Posterior vena cava (tissue), 2 donors: Measurements from ENCODE around the gene TRAPPC4. TPM values are rescaled to one million over a fixed set of nuclear protein-coding genes. Genes with fewer than 3 reads are reported as not detected.
A peak's percentile ranks its signal among the peaks of the same experiment; 100 is the strongest.
"Not testable (repeated sequence)": the region's sequence is repeated elsewhere in the genome, so short reads cannot be mapped to it uniquely, and the experiment has no call there.

ENCODE experiments used
- DNase-seq: peaks from one replicate; pipeline ENCODE4 v3.0.0-alpha.2; 2020; ENCODE audit warnings: low spot score
- intact Hi-C, 2 donors: fragments of 100-400 bp; cut with DNase I; formaldehyde crosslinking; loops; one replicate each; pipeline versions ENCODE4 v1.14.1 to v1.14.2; 2022 to 2023
- long read RNA-seq, 2 donors: library from polyadenylated mRNA; unstranded; transcript quantifications; one replicate each; pipeline ENCODE4 v2.0.0, GENCODE V29; 2020 to 2021
- total RNA-seq, 2 donors: library from RNA; stranded (reverse); fragmentation: NEBNext Ultra II Directional; extraction: Animal tissue kit (Norgen Biotek cat#: 25700); gene quantifications; one replicate each; pipeline ENCODE4 v1.2.1, GENCODE V29; 2021
- donor health status: DM: yes; HTN: yes; CAD: no.
- donor health status: DM: yes; HTN: yes; CAD: no.

Gene TRAPPC4, protein sequence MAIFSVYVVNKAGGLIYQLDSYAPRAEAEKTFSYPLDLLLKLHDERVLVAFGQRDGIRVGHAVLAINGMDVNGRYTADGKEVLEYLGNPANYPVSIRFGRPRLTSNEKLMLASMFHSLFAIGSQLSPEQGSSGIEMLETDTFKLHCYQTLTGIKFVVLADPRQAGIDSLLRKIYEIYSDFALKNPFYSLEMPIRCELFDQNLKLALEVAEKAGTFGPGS
- 10 to 100 TPM; 45.4 to 49.9 TPM for total RNA-seq
- long read RNA-seq, donor 1, transcript TRAPPC4-214 (5 exons, 1,759 nt): major isoform, 14 of 14 reads
- long read RNA-seq, donor 1, partial matches to known transcripts: 0 of 14 reads
- long read RNA-seq, donor 1, other reads (novel, unspliced or antisense): 0 of 14 reads
- long read RNA-seq, donor 2, transcript TRAPPC4-214 (5 exons, 1,759 nt): major isoform, 52 of 58 reads
- long read RNA-seq, donor 2, partial matches to known transcripts: 0 of 58 reads
- long read RNA-seq, donor 2, other reads (novel, unspliced or antisense): 2 of 58 reads

DNA sequence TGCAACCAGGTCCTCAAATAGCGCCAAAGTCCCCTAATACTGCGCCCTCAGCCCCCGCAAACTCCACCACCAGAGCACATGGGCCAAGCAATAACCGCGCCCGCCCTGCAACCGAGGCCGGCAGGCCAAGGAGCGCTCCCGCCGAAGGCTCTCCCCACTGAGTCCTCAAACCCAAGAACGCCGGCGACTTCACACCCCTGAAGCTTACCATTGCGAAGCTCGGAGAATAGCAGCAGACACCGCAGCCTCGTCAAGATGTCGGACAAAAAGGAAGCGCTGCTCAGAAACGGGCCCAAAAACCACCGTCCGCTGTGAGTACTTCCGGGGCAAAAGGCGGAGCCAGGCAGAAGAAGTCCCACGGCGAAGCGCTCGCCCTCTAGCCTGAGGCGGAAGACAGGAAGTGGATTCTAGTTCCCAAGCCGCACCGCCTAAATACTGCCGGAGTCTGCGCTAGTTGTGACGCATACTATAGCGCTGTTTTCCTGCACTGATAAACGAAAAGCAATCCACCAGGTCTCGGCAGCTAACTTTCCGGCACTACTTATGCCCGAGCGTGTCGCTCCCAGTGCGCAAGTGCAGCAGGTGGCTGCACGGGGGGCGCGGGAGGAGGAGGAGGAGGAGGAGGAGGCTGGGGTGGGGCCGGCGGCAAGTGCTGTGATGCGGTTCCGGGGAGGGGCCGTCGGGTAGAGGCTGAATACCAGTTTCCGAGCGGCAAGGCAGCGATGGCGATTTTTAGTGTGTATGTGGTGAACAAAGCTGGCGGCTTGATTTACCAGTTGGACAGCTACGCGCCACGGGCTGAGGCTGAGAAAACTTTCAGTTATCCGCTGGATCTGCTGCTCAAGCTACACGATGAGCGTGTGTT, at the start of gene TRAPPC4, which contains the start of gene RPS25:
TSS of gene TRAPPC4 (plus strand) at position 693 of the 865 bp plus-strand sequence. CDS start at position 723, 30 bp downstream.
TSS of gene RPS25 (minus strand) at position 270 of the 865 bp plus-strand sequence. CDS start at position 211, 59 bp downstream.
- intact Hi-C loops: loop anchor here in 1 of 2 donors (1.0 kb wide), 1 partner anchor 20 kb away; the partner anchor contains the start of gene CENATAC
- peak; percentile 98 for DNase-seq

DNA sequence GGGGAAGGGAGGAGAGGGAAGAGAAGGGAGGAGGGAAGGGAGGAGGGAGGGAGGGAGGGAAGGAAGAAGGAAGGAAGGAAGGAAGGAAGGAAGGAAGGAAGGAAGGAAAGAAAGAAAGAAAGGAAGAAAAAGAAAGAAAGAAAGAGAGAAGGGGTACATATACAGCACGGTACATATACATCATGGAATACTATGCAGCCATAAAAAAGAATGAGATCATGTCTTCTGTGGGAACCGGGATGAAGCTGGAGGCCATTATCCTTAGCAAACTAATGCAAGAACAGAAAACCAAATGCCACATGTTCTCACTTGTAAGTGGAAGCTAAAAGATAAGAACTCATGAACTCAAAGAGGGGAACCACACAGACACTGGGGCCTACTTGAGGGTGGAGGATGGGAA, 49.1 kb upstream of the TRAPPC4 start:
- DNase-seq, intact Hi-C loops: not testable (repeated sequence)

DNA sequence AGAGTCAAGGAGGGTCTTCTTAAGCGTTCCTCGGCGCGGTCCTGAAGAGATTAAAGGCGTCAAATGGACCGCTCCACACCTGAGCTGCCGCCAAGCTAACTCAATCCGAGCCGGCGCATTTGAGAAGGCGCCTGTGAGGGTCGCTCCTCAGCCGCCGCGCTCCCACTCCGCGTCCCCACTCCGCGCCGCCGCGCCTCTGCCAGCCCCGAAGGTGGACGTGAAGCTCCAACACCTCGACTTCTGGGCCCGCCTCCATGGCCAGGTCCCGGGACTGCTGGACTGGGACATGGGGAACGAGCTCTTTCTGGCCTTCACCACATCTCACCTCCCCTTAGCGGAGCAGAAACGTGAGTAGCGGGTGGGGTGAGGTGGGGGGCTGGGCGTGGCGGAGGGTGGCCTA, 46.9 kb upstream of the TRAPPC4 start, which contains the start of gene FOXR1:
TSS of gene FOXR1 (plus strand) at position 116 of the 400 bp plus-strand sequence. CDS start at position 287, 171 bp downstream.
- no peak for DNase-seq
- intact Hi-C loops: no loop called here

DNA sequence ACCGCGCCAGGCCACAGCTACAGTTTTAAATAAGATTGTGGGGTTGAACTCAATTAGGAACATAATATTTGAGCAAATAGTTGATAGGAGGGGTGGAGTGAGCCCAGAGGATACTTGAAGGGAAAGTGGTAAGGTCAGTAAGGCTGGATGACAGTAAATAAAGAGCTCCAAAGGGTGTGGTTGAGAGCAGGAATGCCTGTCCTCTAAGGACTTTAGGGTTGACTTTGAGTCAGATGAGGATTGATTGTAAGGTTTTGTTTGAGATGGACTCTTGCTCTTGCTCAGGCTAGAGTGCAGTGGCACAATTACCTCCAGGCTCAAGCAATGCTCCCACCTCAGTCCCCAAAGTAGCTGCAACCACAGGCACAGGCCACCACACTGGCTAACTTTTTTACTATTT, 44.6 kb upstream of the TRAPPC4 start:
- intact Hi-C loops: no loop called here
- no peak for DNase-seq

DNA sequence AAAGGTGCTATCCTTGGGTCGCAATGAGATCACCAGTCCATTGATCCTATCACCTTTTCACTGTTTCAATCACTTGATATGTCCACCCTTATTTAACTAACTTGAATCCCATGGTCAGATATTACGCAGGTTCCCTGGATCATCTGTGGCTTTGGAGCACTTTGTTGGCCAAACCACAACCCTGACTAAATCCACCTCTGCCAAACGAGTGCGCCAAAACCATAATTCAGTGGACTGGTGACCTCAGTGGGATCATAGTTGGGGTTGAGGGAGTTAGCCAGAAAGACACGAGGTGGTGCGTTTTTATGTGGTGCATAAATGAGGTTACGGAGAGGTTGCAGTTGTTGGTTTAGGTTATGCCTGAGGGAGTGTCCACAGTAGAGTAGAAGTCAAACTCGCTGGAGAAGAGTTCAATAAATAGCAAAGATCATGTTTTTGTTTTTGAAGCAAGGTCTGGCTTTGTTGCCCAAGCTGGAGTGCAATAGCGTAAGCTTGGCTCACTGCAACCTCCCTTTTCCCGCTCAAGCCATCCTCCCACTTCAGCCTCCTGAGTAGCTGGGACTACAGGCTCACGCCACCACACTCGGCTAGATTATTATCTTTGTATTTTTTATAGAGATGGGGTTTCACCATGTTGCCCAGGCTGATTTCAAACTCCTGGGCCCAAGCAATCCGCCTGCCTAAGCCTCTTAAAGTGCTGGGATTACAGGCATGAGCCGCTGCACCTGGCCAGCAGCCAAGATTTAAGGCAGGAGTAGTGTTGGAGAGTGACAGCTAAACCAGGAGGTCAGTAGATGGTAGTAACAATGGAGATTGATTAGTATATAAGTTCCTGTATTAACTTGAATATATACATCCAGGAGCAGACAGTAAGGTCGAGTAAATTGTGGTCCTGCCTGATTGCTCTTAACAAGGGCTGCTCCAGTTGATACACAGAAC, 42.5 kb upstream of the TRAPPC4 start:
- DNase-seq: no peak
- intact Hi-C loops: no loop called here

DNA sequence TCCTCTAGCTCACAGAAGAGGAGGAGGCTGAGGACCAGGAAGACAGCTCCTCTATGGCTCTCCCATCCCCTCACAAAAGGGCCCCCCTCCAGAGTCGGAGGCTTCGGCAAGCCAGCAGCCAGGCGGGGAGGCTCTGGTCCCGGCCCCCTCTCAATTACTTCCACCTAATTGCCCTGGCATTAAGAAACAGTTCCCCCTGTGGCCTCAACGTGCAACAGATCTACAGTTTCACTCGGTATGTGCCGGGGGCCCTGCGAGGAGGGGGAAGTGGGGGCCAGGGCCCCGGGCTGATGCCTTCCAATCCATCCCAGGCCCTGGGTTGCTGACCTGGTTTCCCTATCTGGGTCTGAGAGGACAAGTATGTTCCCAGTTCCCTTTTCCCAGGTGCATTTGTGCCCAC, 39.1 kb upstream of the TRAPPC4 start:
- intact Hi-C loops: no loop called here

DNA sequence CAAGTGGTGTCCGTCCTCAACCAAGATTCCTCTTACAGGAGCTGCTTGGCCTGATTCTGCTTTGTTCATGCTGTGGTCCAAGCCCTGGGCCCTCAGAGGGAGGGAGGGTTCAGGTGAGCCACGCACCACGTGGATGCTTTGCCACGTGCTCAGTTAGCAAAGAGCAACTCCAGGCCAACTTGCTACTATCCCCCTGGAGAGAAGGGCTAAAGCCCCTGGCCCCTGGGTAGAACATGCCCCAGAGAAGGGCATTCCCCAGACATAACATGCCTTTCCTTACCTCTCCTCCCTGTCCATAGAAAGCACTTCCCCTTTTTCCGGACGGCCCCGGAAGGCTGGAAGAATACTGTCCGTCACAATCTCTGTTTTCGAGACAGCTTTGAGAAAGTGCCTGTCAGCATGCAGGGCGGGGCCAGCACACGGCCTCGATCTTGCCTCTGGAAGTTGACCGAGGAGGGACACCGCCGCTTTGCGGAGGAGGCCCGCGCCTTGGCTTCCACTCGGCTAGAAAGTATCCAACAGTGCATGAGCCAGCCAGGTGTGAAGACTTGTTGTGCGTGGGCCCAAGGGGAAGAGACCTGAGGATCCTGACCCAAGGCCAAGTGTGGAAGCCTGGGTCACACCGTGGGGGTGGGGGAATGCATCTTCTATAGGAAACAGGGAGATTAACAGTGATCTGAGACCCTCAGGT, 38.2 kb upstream of the TRAPPC4 start:
- no peak for DNase-seq
- intact Hi-C loops: no loop called here

More for the DNA sequence above, 39.1 kb upstream of the TRAPPC4 start:
- no peak for DNase-seq

DNA sequence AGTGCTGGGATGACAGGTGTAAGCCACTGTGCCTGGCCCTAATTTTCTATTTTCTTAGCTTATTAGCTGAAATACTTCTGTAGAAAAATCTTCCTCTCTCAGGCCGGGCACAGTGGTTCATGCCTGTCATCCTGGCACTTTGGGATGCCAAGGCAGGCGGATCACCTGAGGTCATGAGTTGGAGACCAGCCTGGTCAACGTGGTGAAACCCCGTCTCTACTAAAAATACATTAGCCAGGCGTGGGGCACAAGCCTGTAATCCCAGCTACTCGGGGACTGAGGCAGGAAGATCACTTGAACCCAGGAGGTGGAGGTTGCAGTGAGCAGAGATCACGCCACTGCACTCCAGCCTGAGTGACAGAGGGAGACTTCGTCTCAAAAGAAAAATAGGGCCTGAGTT, 34.2 kb upstream of the TRAPPC4 start:
- intact Hi-C loops, DNase-seq: not testable (repeated sequence)

DNA sequence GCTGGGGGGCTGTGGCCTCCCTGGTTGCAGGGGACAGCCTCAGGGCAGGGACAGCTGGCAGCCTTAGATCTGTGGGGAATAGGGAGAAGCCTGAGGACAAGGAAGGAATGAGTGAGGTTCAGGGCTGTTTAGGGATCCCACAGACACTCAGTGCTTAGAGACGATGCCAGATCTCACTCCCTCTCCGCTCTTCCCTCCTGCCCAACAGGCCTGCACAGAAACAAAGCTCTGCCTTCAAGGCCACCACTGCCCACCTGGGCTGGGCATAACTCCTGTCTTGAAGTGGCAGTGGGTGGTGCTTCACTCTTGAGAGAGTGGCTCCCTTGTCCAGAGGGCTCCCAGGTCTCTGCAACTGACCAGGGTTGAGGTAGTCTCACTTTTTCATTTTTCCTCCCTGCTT, 33.7 kb upstream of the TRAPPC4 start:
- no peak for DNase-seq
- intact Hi-C loops: no loop called here

DNA sequence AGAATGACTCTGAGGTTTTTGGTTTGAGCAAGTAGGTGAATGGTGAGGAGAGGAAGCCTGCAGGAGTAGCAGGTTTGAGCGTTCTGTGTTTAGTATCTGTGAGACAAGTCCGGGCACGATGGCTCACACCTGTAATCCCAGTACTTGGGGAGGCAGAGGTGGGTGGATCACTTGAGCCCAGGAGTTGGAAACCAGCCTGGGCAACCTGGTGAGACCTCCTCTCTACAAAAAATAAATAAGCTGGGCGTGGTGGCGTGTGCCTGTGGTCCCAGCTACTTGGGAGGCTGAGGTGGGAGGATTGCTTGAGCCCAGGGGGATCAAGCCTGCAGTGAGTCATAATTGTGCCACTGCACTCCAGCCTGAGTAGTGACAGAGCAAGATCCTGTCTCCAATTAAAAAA, 30.3 kb upstream of the TRAPPC4 start:
- intact Hi-C loops: no loop called here
- no peak for DNase-seq

DNA sequence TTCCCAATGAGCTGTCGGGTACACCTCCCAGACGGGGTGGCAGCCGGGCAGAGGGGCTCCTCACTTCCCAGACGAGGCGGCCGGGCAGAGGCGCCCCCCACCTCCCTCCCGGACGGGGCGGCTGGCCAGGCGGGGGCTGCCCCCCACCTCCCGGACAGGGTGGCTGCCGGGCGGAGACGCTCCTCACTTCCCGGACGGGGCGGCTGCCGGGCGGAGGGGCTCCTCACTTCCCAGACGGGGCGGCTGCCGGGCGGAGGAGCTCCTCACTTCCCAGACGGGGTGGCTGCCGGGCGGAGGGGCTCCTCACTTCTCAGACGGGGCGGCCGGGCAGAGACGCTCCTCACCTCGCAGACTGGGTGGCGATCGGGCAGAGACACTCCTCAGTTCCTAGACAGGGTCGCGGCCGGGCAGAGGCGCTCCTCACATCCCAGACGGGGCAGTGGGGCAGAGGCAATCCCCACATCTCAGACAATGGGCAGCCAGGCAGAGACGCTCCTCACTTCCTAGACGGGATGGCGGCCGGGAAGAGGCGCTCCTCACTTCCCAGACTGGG, 27.0 kb upstream of the TRAPPC4 start:
- DNase-seq: peak; percentile 50
- intact Hi-C loops: not testable (repeated sequence)

DNA sequence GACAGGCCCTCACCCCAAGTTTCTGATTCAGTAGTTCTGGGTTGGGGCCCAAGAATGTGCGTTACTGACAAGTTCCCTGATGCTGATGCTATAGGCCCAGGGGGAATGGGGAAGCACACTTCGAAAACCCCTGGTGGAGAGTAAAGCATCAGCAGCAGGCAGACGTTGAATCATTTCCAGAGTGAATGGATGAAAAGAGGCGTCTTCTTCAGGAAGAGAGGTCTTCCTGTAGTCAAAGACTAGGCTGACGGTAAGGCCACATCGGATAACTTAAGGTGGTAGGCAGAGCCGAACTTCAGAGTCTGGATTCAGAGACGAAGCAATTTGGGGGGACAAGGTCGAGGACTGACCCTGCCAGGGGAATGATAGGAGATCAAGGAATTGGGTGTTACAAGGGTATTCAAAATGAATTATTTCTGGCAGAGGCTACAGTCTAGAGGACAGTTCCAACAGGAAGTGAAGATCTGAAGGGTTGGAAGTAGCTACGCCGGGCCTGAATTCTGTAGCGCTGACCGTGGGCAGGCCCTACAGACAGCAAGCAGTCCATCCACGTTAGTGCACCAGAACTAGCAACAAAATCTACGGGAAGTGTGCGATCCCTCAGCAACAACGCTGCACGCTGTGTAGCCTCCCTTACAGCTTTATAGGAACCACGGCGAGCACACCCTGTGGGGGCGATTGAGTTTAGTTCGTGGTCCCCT, 21.5 kb upstream of the TRAPPC4 start:
- intact Hi-C loops: no loop called here
- DNase-seq: no peak

DNA sequence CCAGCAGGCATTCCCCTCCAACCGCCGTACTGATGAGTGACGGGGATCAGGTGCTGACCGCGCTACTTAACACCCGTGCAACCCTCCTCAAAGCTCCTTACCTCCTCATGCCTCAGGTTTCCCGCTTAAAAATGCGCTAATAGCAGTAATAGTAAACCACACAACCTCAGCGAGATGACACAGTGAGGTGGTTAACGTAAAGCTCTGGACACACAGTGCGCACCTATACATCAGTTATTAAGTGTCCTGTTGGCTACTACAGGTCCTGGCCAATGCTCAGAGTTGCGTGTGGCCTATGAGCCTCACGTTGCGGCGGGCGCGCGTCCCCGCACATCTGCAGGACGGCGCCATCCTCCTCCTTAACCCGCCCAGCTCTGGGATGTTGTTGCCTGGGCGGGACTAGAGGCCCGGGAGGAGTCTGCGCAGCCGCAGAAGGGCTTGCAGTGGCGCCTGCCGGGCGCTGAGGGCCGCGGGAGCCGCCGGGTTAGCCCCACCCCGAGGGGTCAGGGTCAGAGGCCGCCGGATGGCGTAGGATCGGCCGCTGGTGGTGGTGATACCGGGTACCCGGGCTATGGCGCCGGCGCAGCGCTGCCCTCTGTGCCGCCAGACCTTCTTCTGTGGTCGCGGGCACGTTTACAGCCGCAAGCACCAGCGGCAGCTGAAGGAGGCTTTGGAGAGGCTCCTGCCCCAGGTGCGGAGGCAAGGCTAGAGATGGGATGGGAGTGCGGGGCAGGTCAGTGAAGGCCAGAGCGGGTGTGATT, 20.8 kb upstream of the TRAPPC4 start, which contains the start of gene CENATAC:
TSS of gene CENATAC (plus strand) at position 512 of the 761 bp plus-strand sequence. CDS start at position 572, 60 bp downstream.
- intact Hi-C loops: loop anchor here in 1 of 2 donors (1.0 kb wide), 1 partner anchor 20 kb away; the partner anchor contains the start of genes RPS25 and TRAPPC4

DNA sequence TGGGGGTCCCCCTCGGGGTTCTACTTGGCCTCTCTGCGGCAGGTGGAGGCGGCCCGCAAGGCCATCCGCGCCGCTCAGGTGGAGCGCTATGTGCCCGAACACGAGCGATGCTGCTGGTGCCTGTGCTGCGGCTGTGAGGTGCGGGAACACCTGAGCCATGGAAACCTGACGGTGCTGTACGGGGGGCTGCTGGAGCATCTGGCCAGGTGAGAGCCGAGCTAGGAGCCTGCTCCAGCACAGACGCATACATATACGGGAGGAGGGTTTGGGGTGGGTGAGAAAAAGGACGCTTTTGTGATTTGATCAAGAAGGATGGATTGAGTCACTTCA, 20.2 kb upstream of the TRAPPC4 start:
- intact Hi-C loops: loop anchor here in 1 of 2 donors (1.0 kb wide), 1 partner anchor 20 kb away; the partner anchor contains the start of genes RPS25 and TRAPPC4

More for the DNA sequence above, 20.8 kb upstream of the TRAPPC4 start, which contains the start of gene CENATAC:
- peak; percentile 99 for DNase-seq

DNA sequence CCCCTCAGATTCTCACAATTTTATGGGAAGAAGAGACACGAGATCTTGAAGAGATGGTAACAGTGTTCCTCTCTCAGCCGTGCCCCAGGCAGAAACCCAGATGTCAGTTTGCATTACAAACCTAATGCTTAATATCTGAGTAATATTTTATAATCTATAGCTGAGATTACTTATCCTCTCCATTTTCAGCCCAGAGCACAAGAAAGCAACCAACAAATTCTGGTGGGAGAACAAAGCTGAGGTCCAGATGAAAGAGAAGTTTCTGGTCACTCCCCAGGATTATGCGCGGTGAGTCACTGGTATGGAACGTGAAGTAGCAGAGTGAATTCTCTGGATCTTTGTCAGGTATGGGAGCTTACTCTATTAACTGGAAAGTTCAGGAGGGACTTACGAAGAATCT, 19.7 kb upstream of the TRAPPC4 start:
- no peak for DNase-seq
- intact Hi-C loops: loop anchor here in 1 of 2 donors (1.0 kb wide), 1 partner anchor 19 kb away; the partner anchor contains the start of genes RPS25 and TRAPPC4

More for the DNA sequence above, 20.2 kb upstream of the TRAPPC4 start:
- no peak for DNase-seq

DNA sequence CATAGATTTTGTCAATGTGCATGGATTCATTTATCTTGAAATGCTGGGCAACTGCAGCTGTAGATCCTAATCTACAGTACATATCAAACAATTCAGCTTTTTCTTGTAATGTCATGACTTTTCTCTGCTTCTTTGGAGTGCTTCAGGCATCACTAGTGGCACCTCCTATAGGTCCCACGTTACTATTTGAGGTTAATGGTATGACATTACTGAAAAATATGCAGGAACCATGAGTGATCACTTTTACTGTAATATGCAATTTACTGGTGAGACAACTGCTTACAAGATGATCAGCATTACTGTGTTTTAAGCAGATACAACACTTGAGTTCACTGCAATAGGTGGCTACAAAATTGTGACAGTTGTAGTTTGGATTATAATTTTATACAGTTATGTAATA, 17.7 kb upstream of the TRAPPC4 start:
- intact Hi-C loops: no loop called here
- no peak for DNase-seq
